GM12891 (cell line): ENCODE measurements around the gene DNAJC30.

Experiments used
- POLR2A ChIP-seq: IDR thresholded peaks from 2 replicates; pipeline ENCODE4 v1.6.1; 2011; ENCODE audit warnings: low read depth, low read length, control low read depth
- POLR2AphosphoS5 ChIP-seq: IDR thresholded peaks from 2 replicates; pipeline ENCODE4 v1.6.1; 2011; ENCODE audit warnings: low read depth, low read length, control low read depth
- TAF1 ChIP-seq: IDR thresholded peaks from 2 replicates; pipeline ENCODE4 v1.6.1; 2011; ENCODE audit warnings: low read depth, low read length, control low read depth

DNA sequence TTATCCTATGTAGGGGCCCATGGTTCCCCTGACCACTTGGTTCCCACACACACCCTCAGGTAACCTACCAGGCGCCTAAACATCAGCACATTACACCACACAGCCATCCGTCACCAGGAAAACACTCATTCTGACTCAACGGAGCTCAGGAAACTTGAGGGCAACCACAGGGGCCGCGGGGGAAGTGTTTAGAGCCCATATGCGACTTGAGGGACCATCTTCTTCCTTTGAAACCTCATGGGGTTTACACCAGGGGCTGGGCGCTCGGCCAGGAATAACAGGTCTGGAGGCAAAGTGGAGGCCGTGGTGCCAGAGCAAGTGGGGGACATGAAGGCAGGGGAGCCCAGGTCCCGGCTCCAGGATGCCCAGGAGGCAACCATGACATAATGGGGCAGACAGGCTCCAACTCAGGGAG, 34.7 kb upstream of the DNAJC30 start:
- TF ChIP-seq POLR2A, result no peak
- TF ChIP-seq POLR2AphosphoS5, result no peak
- TF ChIP-seq TAF1, result no peak
